Stimulated activated CD4-positive, alpha-beta T cell treated with anti-CD3 and anti-CD28 coated beads, Interleukin-1b, Interleukin-23, amount 100 ng/mL, for 48 hours (primary cell): ENCODE measurements around the gene C1orf87.

Experiments
- DNase-seq: peaks from one replicate; pipeline ENCODE4 v3.0.0-alpha.2; 2020

The C1orf87 gene

DNA sequence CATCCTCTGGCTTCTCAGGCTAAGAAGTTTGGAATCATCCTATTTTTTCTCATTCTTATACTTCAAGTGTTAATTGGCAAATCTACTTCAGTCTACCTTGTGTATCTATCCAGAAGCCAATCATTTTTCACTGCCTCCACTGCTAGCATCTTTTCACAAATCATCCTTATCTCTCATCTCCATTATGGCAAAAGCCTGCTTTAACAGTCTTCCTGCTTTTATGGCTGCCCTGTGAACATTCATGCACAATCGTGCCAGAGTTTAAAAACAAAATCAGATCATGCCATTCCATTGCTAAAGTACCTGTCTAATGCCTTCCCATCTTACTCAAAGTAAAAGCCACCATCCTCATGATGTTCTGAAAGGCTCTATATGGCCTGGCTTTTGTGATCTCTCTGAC is 127.8 kb downstream of the C1orf87 start:
- DNase-seq, result no peak
